ENCODE measurements around the gene TLR9. TPM values are rescaled to one million over a fixed set of nuclear protein-coding genes. Genes with fewer than 3 reads are reported as not detected.

TLR9 gene
- total RNA-seq = not detected

GRCh38 chr3:52225452-52226228 lies at the start of gene TLR9:
TLR9 (minus strand) TSS chr3:52225645; CDS start chr3:52225529, 116 bp downstream.

GRCh38 chr3:52245322-52246263 lies 20.1 kb upstream of the TLR9 start, which contains the start of gene PPM1M:
PPM1M (plus strand) TSS chr3:52245759; CDS start chr3:52245825, 66 bp downstream.

GRCh38 chr3:52238761-52239701 lies 13.6 kb upstream of the TLR9 start, which contains the start of gene TWF2:
TWF2 (minus strand) TSS chr3:52239158; CDS start chr3:52239016, 142 bp downstream.

GRCh38 chr3:52197842-52198625 lies 27.4 kb downstream of the TLR9 start, which contains the start of gene ALAS1:
ALAS1 (plus strand) TSS chr3:52198160; CDS start chr3:52199242, 1,082 bp downstream.

Other genes starting within 250 kb of the TLR9 start
- gene ACY1, start 242.1 kb downstream of the TLR9 start, total RNA-seq = 10.7 TPM
- gene RPL29, start 229.8 kb downstream of the TLR9 start, total RNA-seq = 573 TPM
- gene DUSP7, start 169.1 kb downstream of the TLR9 start, total RNA-seq = 8.1 TPM
- gene POC1A, start 71.2 kb downstream of the TLR9 start, total RNA-seq = 3.1 TPM
- gene ALAS1, start 27.5 kb downstream of the TLR9 start, total RNA-seq = 41.1 TPM
- gene TWF2, start 13.5 kb upstream of the TLR9 start, total RNA-seq = 25.1 TPM
- 10.6 TPM for gene PPM1M, start 20.1 kb upstream of the TLR9 start, total RNA-seq
- 104 TPM for gene WDR82, start 53.0 kb upstream of the TLR9 start, total RNA-seq
- 6.5 TPM for gene GLYCTK, start 62.2 kb upstream of the TLR9 start, total RNA-seq
- 9.0 TPM for gene DNAH1, start 90.7 kb upstream of the TLR9 start, total RNA-seq
- 58.4 TPM for gene BAP1, start 184.4 kb upstream of the TLR9 start, total RNA-seq
- 7.1 TPM for gene PHF7, start 185.0 kb upstream of the TLR9 start, total RNA-seq
- gene SEMA3G, start 219.5 kb upstream of the TLR9 start, total RNA-seq = 9.6 TPM
- gene TNNC1, start 228.4 kb upstream of the TLR9 start, total RNA-seq = 105 TPM
- 226 TPM for gene NISCH, start 230.0 kb upstream of the TLR9 start, total RNA-seq